GM18520 (cell line): Measurements from ENCODE around the gene DUS4L.

ENCODE experiments used
- ATAC-seq: cut with Tn5 transposase; IDR thresholded peaks from one replicate; pipeline ENCODE4 v1.9.1; 2021; ENCODE audit not compliant: unreplicated experiment

Gene DUS4L

DNA sequence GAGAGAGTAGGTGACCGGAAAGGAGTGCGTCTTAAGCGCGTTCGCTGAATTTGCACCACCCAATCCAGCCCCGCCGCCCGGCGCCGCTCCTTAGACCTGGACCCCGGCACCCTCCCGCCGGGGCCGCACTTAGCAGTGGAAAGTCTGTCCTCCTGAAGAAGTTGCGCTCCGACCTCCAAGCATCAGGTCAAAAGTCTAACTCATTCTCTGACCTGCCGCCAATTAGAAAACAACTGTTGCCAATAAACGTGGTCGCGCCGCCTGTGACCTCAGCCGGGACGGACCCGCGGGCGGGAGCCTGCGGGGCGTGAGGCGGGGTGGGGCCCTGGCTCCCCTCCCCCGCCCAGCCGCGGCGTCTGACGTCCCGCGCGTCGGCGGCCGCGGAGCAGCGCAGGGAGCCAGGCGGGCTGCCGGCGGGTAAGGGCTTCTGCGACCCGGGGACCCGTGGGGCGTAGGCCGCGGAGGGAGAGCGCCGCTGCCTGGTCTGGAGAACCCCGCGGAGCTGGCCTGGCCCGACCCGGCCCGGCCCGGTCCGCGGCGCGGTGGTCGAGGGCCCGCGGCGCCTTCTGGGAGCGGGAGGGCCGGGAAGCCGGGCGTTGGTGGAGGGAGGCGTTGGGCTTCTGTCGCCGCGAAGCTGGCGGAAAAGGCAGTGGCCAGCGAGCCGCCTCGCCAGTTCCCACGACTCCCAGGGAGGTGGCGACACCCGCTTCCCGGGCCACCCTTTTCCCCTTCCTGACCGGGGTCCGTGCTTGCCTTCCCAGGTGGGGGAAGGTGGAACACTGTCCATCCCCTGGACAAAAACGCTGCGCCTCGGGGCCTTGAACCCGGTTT is 16.3 kb downstream of the DUS4L start, which contains the start of gene BCAP29:
Gene BCAP29 (plus strand): TSS at position 362 of the 831 bp plus-strand sequence. CDS start 527 bp downstream, outside the sequence.
- ATAC-seq: peak; percentile 83

DNA sequence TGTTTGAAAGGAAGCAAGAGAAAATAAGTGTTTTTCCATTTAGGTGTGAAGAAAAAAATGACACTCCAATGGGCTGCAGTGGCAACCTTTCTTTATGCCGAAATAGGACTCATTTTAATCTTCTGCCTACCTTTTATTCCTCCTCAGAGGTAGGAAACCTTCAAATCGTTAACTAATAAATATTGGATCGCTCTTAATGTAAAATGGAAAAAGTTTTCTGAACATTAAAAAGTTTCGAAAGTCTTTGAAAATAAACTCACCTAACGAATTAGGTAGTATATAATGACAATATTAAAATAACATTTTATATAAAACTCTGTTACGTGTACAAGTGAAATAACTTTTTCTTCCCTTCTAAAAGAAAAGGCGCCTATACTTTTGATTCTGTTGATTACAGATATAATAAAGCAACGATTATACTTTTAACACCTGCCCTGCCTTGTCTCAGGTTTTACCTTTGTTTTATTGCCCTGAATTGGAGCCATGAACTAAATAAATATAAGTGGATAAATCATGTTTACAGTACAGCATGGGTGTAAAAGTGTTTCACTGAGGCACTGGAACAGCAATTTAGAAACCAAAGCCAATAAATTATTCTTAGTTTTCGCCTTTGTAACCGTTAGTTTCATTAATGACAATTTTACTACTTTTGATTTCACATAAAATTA is 17.1 kb downstream of the DUS4L start:
- ATAC-seq: no peak

DNA sequence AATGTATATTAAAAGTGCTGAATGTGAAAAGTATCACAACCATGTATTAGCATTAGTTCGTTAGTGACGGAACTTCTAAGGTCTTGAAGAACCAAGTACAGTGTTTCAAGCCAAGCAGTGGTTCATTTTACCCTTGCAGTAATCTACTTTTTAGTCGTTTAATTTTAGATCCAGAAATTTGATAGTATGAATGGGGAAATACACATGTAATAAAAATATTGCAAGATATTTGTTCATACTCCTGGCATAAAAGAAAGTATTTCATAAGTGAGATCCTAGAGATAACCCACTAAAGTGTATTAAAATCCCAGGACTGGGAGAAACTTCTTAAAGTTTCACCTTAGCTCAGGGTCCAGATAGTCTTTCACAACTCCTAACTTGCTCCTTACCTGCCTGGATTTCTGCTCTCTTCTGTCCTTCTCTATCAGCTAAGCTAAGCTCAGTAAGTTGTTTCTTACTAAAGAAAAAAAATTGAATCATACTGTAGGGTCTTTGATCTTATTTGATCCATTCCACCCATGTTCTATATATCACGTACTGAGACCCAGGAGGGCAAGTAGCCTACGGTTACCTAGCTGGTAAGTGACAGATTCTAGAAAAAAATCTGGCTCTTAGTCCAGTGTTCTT is 17.7 kb downstream of the DUS4L start:
- no peak for ATAC-seq

DNA sequence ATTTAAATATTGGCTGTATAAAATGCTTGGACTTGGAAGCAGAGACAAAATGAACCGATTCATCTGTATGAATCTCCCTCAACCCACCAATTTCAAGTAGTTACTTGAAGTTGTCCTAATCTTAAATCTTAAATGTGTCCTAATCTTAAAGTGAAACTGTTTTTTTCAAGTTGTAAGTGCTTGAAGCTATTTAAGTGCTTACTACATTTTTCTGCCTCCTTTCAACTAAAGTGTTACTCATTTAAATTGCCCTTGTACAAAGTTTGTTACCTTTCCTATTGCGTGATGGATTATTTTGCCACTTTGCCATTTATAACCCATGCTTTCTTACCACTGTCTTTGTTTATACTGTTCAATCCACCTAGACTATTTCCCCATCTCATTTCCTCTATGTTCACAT is 19.1 kb downstream of the DUS4L start:
- ATAC-seq: no peak

DNA sequence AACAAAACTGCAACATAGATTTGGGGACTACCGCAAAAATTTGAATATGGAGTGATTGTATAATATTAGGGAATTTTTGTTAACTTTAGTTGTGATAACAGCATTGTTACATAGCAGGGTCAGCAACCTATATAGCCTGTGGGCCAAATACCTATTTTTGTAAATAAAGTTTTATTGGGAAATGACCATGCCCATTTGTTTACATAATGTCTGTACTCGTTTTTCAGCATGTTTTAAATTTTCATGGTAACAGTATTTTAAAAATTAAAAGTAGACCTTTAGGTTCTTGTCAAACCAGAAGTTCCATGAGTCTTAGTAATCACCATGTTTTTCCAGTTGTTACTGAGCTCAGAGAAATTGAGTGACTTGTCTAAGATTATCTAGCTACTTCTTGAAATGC is 20.9 kb downstream of the DUS4L start:
- no peak for ATAC-seq

DNA sequence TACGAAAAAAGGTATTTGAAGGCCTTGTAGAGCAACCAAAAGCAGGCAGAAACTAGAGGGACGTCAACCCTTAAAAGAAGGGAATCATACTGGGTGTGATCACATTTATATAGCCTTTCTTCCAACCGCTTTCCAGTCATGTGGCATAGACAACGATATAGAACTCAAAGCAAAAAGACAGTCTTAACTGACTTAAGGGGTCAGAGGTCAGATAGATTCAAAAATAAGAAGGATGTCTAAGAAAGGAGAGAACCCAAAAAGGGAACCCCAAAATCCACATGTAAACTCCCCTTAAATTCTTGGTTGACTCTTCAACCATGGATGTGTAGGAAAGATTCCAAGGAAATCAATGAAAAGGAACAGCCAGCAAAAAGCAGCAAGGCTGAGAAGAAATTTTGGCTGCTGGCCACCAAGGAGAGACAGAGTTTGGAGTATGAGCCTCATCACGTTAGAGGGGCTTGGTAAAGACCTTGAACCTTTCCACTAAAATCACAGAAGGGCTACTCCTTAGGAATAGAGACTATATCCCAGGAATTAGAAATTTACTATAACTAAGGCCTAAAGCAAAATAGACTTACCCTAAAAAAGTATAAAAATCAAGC is 24.9 kb downstream of the DUS4L start:
- ATAC-seq: no peak

DNA sequence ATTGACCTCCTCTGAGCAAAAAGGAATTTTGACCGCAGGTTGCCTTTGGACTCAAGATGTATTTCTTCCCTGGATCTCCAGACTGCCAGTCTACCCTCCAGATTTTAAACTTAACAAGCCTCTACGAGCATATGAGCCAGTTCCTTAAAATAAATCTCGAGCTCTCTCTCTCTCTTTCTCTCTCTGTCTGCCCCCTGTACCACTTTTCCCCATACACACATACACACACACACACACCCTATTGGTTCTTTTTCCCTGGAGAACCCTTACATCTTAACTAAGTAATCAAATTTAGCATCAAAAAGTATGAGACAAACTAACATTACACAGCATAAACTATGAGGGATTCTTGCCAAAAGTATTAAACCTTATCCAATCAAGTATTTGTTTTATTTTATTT is 27.6 kb downstream of the DUS4L start:
- no peak for ATAC-seq

DNA sequence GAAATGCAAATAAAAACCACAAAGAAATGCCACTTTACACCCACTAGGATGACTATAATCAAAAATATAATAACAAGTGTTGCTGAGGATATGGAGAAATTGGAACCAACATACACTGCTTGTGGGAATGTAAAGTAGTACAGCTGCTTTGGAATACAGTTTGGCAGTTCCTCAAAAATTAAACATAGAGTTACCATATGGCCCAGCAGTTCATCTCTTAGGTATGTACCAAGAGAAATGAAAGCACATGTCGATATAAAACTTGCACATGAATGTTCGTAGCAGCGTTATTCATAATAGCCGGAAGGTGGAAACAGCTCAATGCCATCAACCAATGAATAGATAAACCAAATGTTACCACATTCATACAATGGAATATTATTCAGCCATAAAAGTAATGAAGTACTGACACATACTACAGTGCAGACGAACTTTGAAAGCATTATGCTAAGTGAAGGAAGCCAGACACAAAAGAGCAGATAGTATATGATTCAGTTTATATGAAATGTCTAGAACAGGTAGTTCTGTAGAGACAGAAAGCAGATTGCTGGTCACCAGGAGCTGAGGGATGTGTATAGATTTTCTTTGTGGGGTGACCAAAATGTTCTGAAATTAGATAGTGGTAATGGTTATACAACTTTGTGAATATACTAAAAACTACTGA is 28.7 kb downstream of the DUS4L start:
- no peak for ATAC-seq

DNA sequence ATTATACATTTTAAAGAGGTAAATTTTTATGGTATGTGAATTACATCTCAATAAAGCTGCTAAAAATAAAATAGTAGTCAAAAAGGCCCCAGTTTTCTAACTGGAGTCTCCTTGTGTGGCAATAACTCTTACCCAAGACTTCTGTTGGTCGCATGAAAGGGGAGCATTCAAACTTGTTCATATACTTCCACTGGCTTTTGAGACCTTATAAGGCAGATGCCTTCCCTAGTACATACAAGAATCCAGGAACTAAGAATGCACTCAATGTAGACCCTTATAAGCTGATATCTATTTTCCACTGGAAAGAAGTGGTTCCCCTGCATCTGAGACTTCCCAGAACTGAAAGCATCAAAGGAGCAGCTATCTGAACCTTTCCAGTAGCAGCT is 29.2 kb downstream of the DUS4L start:
- ATAC-seq: no peak

DNA sequence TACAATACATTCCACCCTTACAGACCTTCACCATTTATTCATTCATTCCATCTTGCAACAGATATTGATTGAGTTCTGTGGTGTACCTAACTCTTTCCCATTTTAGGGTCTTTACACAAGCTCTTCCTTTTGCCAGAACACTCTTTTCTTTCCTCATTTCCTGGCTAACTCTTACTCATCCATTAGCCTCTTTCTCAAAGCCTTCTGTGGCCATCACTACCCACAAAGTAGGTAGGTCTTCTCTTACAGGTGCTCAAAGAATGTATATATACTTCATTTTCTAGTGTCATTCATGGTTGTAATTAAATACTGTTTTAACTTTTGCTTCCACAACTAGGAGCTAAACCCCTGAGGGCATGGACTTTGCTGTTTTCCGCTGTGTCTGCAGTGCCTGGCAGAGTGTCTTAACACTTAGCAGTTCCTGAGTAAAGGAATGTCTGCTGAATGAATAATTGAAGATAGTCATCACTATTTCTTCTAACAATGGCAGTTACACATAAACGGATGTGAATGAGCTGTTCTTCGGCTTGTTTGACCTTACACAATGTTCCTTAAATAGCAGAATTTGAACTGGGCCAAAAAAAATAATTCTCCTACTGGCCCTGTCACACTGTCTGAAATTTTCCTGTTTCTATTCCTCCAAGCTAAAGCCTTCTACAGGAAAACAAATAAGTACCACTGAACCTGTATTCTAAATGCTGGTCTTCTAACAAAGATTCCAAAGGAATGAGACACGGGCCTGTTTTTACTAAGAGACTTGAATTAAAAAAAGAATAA is 31.4 kb downstream of the DUS4L start:
- ATAC-seq: no peak

DNA sequence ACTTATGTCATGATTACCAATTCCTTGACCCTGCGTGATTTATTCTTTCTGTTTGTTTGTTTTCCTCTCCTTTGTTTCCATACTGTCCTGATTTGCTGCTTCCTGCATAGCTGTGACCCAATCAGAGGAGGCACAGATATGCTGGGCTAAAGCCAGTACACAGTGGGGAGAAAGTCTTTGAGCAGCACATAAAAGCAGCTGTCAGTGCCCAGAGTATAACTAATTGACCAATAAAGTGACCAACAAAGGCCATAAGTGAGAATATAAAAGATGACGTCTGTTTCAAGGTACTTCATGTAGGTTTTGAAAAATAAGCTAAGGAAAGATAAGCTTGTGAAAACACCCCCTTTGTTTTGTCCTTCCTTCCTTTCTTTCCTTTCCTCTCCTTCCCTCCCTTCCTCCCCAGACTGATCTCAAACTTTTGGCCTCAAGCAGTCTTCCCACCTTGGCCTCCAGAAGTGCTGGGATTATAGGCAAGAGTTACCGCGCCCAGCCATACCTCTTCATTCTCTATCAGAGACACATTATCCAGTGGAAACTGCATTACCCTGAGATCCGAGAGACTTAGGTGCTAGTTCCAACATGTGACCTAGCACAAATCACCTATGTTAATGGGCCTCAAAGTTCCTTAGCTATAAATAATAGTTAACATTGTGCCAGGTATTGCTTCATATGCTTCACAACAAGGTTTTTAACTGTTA is 33.3 kb downstream of the DUS4L start:
- no peak for ATAC-seq

DNA sequence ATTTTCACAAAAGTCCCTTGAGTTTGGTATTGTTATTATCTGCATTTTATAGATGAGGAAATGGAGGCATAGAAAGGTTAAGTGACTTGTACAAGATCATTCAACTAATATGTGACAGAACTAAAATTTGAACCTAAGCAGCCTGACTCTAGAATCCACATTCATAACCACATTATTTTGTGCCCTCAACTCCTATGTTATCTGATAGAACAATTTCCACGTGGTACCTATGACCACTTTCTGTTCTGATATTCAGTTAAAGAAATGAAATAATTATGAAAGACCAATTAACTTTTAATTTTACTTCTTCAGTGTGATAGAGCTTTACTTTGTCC is 33.8 kb downstream of the DUS4L start:
- ATAC-seq: no peak

DNA sequence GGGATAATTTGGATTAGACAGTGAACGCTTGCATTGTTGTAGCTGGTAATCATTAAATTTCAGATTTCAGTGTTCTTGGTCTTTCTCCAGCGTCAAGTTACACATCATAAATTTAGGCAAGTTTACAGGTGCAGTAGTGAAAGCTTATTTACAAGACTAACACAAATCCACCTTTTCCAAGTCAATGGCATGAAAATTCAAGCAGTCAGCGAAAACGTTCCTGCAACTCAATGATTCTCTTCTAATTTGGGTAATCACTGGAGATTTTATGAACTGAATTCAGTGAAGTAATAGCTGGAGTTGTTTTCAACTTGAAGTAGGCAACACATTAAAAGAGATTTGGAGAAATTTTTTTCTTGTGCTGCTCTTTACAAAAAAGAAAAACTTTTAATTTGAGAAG is 34.2 kb downstream of the DUS4L start:
- no peak for ATAC-seq

DNA sequence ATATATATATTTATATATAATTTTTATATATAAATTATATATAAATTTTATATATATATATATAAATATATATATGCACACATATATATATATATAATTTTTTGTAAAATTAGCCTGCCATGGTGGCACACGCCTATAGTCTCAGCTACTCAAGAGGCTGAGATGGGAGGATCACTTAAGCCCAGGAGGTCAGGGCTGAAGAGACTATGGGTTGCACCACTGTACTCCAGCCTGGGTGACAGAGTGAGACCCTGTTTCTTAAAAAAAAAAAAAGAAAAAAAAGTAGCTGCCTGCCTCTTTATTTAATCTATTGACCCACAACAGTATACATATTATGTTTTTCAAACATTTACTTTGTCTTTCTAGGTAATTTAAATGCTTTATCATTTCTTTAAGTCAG is 35.5 kb downstream of the DUS4L start:
- ATAC-seq: no peak

DNA sequence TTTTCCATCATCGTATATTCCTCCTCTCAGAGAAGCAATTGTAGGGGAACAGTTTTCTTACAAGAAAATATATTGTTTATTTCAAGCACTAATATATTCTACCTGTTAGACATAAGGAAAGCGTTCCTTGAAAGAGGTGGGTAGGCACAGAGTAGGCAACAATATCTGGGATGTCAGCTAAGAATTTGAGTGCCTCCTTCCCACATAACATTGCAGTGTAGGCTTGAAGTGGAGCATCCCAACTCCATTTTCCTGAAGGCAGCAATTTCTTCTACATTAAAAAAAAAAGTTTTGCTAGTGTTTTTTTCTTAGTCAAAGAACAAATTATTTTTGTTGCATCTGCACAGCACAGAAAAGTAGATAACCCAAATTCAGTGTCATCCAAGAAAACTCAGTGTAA is 37.0 kb downstream of the DUS4L start:
- no peak for ATAC-seq

DNA sequence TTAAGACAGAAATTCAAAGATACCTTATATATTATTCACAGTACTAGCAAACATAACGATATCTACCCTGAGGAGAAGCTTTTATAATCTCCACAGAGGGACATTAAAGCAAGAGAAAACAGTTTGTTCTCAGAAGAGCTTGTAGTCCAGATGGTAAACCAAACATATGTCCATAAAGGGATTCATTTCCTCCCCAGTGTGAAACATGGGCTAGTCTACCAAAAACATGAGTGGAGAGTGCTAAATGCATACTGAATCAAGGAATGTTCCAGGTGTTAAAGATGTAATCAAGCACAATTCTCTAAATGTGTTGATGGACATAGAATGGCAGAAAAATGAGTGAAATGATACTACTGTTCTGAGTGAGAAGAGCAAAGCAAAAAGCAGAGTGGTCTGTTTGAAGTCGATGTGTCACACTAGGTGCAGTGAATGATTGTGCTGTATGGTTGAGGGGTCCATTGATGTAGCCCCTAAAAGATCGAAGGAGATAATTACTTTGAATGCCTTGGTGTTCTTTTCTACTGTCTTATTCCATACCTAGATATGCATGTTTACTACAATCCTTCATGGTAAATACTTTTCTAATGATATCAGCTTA is 41.5 kb downstream of the DUS4L start:
- no peak for ATAC-seq

DNA sequence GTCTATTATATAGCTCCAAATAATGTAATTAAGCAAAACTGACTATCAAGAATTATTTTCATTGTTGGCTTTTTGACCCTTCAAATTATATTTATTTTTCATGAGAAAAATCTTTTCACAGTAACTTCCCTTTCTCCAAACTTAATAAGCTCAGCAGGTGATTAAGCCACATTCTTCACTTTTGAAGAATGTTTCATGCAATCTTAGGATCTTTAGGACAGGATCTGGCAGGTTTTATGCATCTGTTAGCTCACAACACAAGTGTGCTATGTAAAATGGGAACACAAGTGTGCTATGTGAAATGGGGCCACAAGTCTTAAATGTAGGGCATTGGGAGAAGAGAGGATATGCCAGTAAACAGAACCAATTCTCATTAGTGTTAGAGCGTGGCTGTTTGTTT is 42.5 kb downstream of the DUS4L start:
- no peak for ATAC-seq

DNA sequence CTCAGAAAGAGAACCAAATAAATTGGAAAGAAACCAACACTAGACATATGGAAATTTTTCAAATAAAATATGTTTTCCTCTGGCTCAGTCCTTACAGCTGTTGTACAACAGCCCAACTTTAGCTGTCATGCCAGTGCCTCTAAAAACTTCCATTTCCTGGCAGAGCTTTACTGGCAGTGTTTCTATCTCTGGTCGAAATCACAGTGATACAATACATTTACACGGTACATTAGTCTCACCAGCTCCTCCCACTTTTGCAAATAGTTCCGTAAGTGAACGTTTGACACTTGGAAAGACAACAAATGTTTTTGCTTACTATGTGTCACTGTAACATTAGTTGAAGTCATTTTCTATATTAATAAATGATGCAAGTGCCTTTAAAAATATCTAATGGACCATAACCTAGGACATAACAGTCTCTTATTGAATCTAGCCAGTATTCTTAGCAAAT is 46.1 kb downstream of the DUS4L start:
- no peak for ATAC-seq

DNA sequence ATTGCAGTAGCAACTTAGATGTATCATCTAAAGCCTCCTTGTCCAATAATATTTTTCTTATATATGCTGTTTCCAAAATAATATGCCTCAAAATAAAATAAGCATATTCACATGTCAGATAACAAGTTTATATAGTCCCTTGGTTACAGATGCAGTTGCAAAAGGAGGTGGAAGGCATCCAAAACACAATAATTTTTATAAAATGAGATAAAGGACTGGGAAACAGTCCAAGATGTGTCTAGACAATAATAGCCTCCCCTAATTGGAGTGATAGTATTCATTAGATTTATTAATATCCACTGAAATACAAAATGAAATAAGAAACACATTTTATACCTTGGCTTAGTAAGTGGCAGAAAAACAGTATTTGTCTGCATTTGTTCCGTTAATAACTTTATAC is 46.6 kb downstream of the DUS4L start:
- ATAC-seq: no peak
